ENCODE measurements around the gene CNTN2.

The CNTN2 gene

GRCh38 chr1:205028390-205028789, 14.6 kb upstream of the CNTN2 start:
- Histone ChIP-seq H2AFZ (ENCODE audit: low read depth, low read length) (no peak overlapping the region), H2BK15ac (ENCODE audit: low read depth, poor library complexity, severe bottlenecking) (no peak overlapping the region), H3K4me1 (ENCODE audit: control insufficient read depth, insufficient read depth, low read depth, low read length) (peaks cover 2% of the 10 kb centered on the region), H3K27ac (ENCODE audit: low read length, poor library complexity, severe bottlenecking) (no peak overlapping the region), H3K9ac (ENCODE audit: low read length) (no peak overlapping the region), H3K23ac (ENCODE audit: low read length in 2 of 2) (no peak overlapping the region), H2BK5ac (ENCODE audit: low read depth, low read length, poor library complexity, severe bottlenecking) (no peak overlapping the region), H3K18ac (ENCODE audit: low read depth in 1 of 2, low read length in 2 of 2) (no peak overlapping the region), H2AK5ac (ENCODE audit: low read length, severe bottlenecking) (no peak overlapping the region), H3K27me3 (ENCODE audit: control insufficient read depth in 1 of 2, insufficient read depth in 1 of 2, low read length in 2 of 2) (peaks cover 61 to 66% of the 10 kb centered on the region in 2 experiments), H3K4ac (ENCODE audit: low read depth in 1 of 2, low read length in 2 of 2) (no peak overlapping the region), H2BK120ac (ENCODE audit: low read depth, low read length) (no peak overlapping the region), H3K36me3 (ENCODE audit: control insufficient read depth in 1 of 2, insufficient read depth in 2 of 2, low read depth in 1 of 2, low read length in 2 of 2) (no peaks in the 10 kb centered on the region), H4K8ac (ENCODE audit: low read length) (no peak overlapping the region), H3K9me3 (ENCODE audit: control insufficient read depth, low read length) (no peaks in the 10 kb centered on the region), H3K14ac (ENCODE audit: low read length in 2 of 2) (no peak overlapping the region), H2BK12ac (ENCODE audit: low read length in 2 of 2) (no peak overlapping the region), H3K79me1 (replicated peaks; ENCODE audit: low read length, poor library complexity, severe bottlenecking) (no peaks in the 10 kb centered on the region), H3K4me2 (ENCODE audit: low read length, poor library complexity, severe bottlenecking) (no peak overlapping the region), H3K4me3 (ENCODE audit: insufficient read depth in 1 of 2, low read depth in 1 of 2, low read length in 2 of 2) (no peak overlapping the region), H4K91ac (ENCODE audit: low read length) (no peak overlapping the region)
- 76% methylated on average over 7 of the region's 7 CpGs for WGBS
- no peak for DNase-seq

- H2BK12ac ChIP-seq (ENCODE audit: low read length in 2 of 2): no peak overlapping the region
These were observed 14.1 kb upstream of the CNTN2 start for GRCh38 chr1:205028924-205029323.

GRCh38 chr1:205030241-205030640, 12.8 kb upstream of the CNTN2 start:
- 79% methylated on average over 6 of the region's 6 CpGs for WGBS
- no peak overlapping the region for H3K14ac ChIP-seq (ENCODE audit: low read length in 2 of 2)
- H3K9ac ChIP-seq (ENCODE audit: low read length): no peak overlapping the region
- H2AFZ ChIP-seq (ENCODE audit: low read depth, low read length): no peak overlapping the region
- H3K4me1 ChIP-seq (ENCODE audit: control insufficient read depth, insufficient read depth, low read depth, low read length): peaks cover 1% of the 10 kb centered on the region
- no peak overlapping the region for H3K4ac ChIP-seq (ENCODE audit: low read depth in 1 of 2, low read length in 2 of 2)
- H3K27me3 ChIP-seq (ENCODE audit: control insufficient read depth in 1 of 2, insufficient read depth in 1 of 2, low read length in 2 of 2): peaks cover 68 to 82% of the 10 kb centered on the region in 2 experiments
- no peak overlapping the region for H2AK5ac ChIP-seq (ENCODE audit: low read length, severe bottlenecking)
- H2BK120ac ChIP-seq (ENCODE audit: low read depth, low read length): no peak overlapping the region
- H3K23ac ChIP-seq (ENCODE audit: low read length in 2 of 2): no peak overlapping the region
- no peak for DNase-seq
- H4K91ac ChIP-seq (ENCODE audit: low read length): no peak overlapping the region
- no peaks in the 10 kb centered on the region for H3K36me3 ChIP-seq (ENCODE audit: control insufficient read depth in 1 of 2, insufficient read depth in 2 of 2, low read depth in 1 of 2, low read length in 2 of 2)
- no peaks in the 10 kb centered on the region for H3K79me1 ChIP-seq (replicated peaks; ENCODE audit: low read length, poor library complexity, severe bottlenecking)
- H4K8ac ChIP-seq (ENCODE audit: low read length): no peak overlapping the region
- no peak overlapping the region for H3K18ac ChIP-seq (ENCODE audit: low read depth in 1 of 2, low read length in 2 of 2)
- no peak overlapping the region for H3K27ac ChIP-seq (ENCODE audit: low read length, poor library complexity, severe bottlenecking)
- no peak overlapping the region for H3K4me2 ChIP-seq (ENCODE audit: low read length, poor library complexity, severe bottlenecking)
- H2BK12ac ChIP-seq (ENCODE audit: low read length in 2 of 2): no peak overlapping the region
- no peak overlapping the region for H3K4me3 ChIP-seq (ENCODE audit: insufficient read depth in 1 of 2, low read depth in 1 of 2, low read length in 2 of 2)
- no peaks in the 10 kb centered on the region for H3K9me3 ChIP-seq (ENCODE audit: control insufficient read depth, low read length)
- no peak overlapping the region for H2BK5ac ChIP-seq (ENCODE audit: low read depth, low read length, poor library complexity, severe bottlenecking)
- no peak overlapping the region for H2BK15ac ChIP-seq (ENCODE audit: low read depth, poor library complexity, severe bottlenecking)

More at GRCh38 chr1:205028924-205029323, 14.1 kb upstream of the CNTN2 start:
- 60% methylated on average over 4 of the region's 4 CpGs for WGBS
- Histone ChIP-seq H2BK120ac (ENCODE audit: low read depth, low read length) (no peak overlapping the region), H2BK15ac (ENCODE audit: low read depth, poor library complexity, severe bottlenecking) (no peak overlapping the region), H3K18ac (ENCODE audit: low read depth in 1 of 2, low read length in 2 of 2) (no peak overlapping the region), H3K4ac (ENCODE audit: low read depth in 1 of 2, low read length in 2 of 2) (no peak overlapping the region), H3K9me3 (ENCODE audit: control insufficient read depth, low read length) (no peaks in the 10 kb centered on the region), H3K36me3 (ENCODE audit: control insufficient read depth in 1 of 2, insufficient read depth in 2 of 2, low read depth in 1 of 2, low read length in 2 of 2) (no peaks in the 10 kb centered on the region), H2BK5ac (ENCODE audit: low read depth, low read length, poor library complexity, severe bottlenecking) (no peak overlapping the region), H2AK5ac (ENCODE audit: low read length, severe bottlenecking) (no peak overlapping the region), H3K27me3 (ENCODE audit: control insufficient read depth in 1 of 2, insufficient read depth in 1 of 2, low read length in 2 of 2) (peaks cover 64 to 71% of the 10 kb centered on the region in 2 experiments), H4K8ac (ENCODE audit: low read length) (no peak overlapping the region), H3K4me3 (ENCODE audit: insufficient read depth in 1 of 2, low read depth in 1 of 2, low read length in 2 of 2) (no peak overlapping the region), H4K91ac (ENCODE audit: low read length) (no peak overlapping the region), H3K23ac (ENCODE audit: low read length in 2 of 2) (no peak overlapping the region), H3K9ac (ENCODE audit: low read length) (no peak overlapping the region), H3K79me1 (replicated peaks; ENCODE audit: low read length, poor library complexity, severe bottlenecking) (no peaks in the 10 kb centered on the region), H3K27ac (ENCODE audit: low read length, poor library complexity, severe bottlenecking) (no peak overlapping the region), H3K4me2 (ENCODE audit: low read length, poor library complexity, severe bottlenecking) (no peak overlapping the region), H2AFZ (ENCODE audit: low read depth, low read length) (no peak overlapping the region), H3K4me1 (ENCODE audit: control insufficient read depth, insufficient read depth, low read depth, low read length) (peaks cover 2% of the 10 kb centered on the region), H3K14ac (ENCODE audit: low read length in 2 of 2) (no peak overlapping the region)
- no peak for DNase-seq

- Histone ChIP-seq H2BK15ac (ENCODE audit: low read depth, poor library complexity, severe bottlenecking) (no peak overlapping the region), H3K9ac (ENCODE audit: low read length) (no peak overlapping the region), H4K8ac (ENCODE audit: low read length) (no peak overlapping the region), H3K27ac (ENCODE audit: low read length, poor library complexity, severe bottlenecking) (no peak overlapping the region), H3K18ac (ENCODE audit: low read depth in 1 of 2, low read length in 2 of 2) (no peak overlapping the region), H3K14ac (ENCODE audit: low read length in 2 of 2) (no peak overlapping the region), H3K4ac (ENCODE audit: low read depth in 1 of 2, low read length in 2 of 2) (no peak overlapping the region), H3K9me3 (ENCODE audit: control insufficient read depth, low read length) (no peaks in the 10 kb centered on the region), H3K4me1 (ENCODE audit: control insufficient read depth, insufficient read depth, low read depth, low read length) (no peaks in the 10 kb centered on the region), H2AFZ (ENCODE audit: low read depth, low read length) (no peak overlapping the region), H2AK5ac (ENCODE audit: low read length, severe bottlenecking) (no peak overlapping the region), H3K4me3 (ENCODE audit: insufficient read depth in 1 of 2, low read depth in 1 of 2, low read length in 2 of 2) (no peak overlapping the region), H3K23ac (ENCODE audit: low read length in 2 of 2) (no peak overlapping the region), H2BK12ac (ENCODE audit: low read length in 2 of 2) (no peak overlapping the region), H3K27me3 (ENCODE audit: control insufficient read depth in 1 of 2, insufficient read depth in 1 of 2, low read length in 2 of 2) (peaks cover 74 to 87% of the 10 kb centered on the region in 2 experiments), H3K36me3 (ENCODE audit: control insufficient read depth in 1 of 2, insufficient read depth in 2 of 2, low read depth in 1 of 2, low read length in 2 of 2) (no peaks in the 10 kb centered on the region), H3K79me1 (replicated peaks; ENCODE audit: low read length, poor library complexity, severe bottlenecking) (no peaks in the 10 kb centered on the region), H4K91ac (ENCODE audit: low read length) (no peak overlapping the region), H2BK120ac (ENCODE audit: low read depth, low read length) (no peak overlapping the region), H2BK5ac (ENCODE audit: low read depth, low read length, poor library complexity, severe bottlenecking) (no peak overlapping the region), H3K4me2 (ENCODE audit: low read length, poor library complexity, severe bottlenecking) (no peak overlapping the region)
- WGBS: 52% methylated on average over 10 of the region's 11 CpGs
- no peak for DNase-seq
These were observed 12.1 kb upstream of the CNTN2 start for GRCh38 chr1:205030896-205031295.
